BE2C (cell line): ENCODE data around the gene ERCC2. TPM values are rescaled to one million over a fixed set of nuclear protein-coding genes. Genes with fewer than 3 reads are reported as not detected.

Source experiments
- DNase-seq: peaks from one replicate; pipeline ENCODE4 v3.0.0-alpha.2; 2020
- H3K27me3 ChIP-seq: fragments of 250-450 bp; sonication (Bioruptor Pico); 2 replicates; pipeline ENCODE4 v1.5.1; 2020; ENCODE audit warnings: mild to moderate bottlenecking
- H3K36me3 ChIP-seq: fragments of 250-450 bp; sonication (Bioruptor Pico); 2 replicates; pipeline ENCODE4 v1.5.1; 2020; ENCODE audit warnings: mild to moderate bottlenecking
- H3K4me1 ChIP-seq: fragments of 250-450 bp; sonication (Bioruptor Pico); 2 replicates; pipeline ENCODE4 v1.5.1; 2020
- H3K4me3 ChIP-seq: 2 replicates; pipeline ENCODE4 v1.5.1; 2011; ENCODE audit warnings: low read depth, low read length
- H3K9me3 ChIP-seq: fragments of 250-450 bp; sonication (Bioruptor Pico); 2 replicates; pipeline ENCODE4 v1.5.1; 2020
- CTCF ChIP-seq: IDR thresholded peaks from 2 replicates; pipeline ENCODE4 v1.5.1; 2012; ENCODE audit warnings: mild to moderate bottlenecking, low read depth, low read length
- polyA plus RNA-seq: library from polyadenylated mRNA; unstranded; fragments of >200 nt; gene quantifications from one replicate; pipeline ENCODE4 v1.2.1, GENCODE V29; 2012; ENCODE audit warnings: low read depth, missing spikeins; ENCODE audit not compliant: insufficient read length, insufficient read depth

ERCC2 gene
- 23.3 TPM for polyA plus RNA-seq

GRCh38 chr19:45370410-45371204 lies at the start of gene ERCC2:
ERCC2 (minus strand) TSS chr19:45370573; CDS start chr19:45370540, 33 bp downstream.
- peak within 1 kb of the TSS; percentile 76 for H3K4me3 ChIP-seq
- TF ChIP-seq CTCF, result no peak
- peak; percentile 98 for DNase-seq
- no peaks in the 10 kb centered on the region for H3K27me3 ChIP-seq
- no peaks in the 10 kb centered on the region for H3K9me3 ChIP-seq
- no peaks in the 10 kb centered on the region; the same call in 1 of the 2 replicates for H3K4me1 ChIP-seq
- no peaks in the 10 kb centered on the region; the same call in 1 of the 2 replicates for H3K36me3 ChIP-seq

- peaks cover 39% of the 10 kb centered on the region for H3K36me3 ChIP-seq
- no peak overlapping the region for H3K4me3 ChIP-seq
- no peaks in the 10 kb centered on the region for H3K4me1 ChIP-seq
- no peak for DNase-seq
- no peak for TF ChIP-seq CTCF
- no peaks in the 10 kb centered on the region for H3K27me3 ChIP-seq
- H3K9me3 ChIP-seq, result no peaks in the 10 kb centered on the region
Observed at GRCh38 chr19:45419895-45420294, 49.5 kb upstream of the ERCC2 start.

- no peak for DNase-seq
- no peaks in the 10 kb centered on the region for H3K27me3 ChIP-seq
- no peaks in the 10 kb centered on the region for H3K9me3 ChIP-seq
- no peak overlapping the region for H3K4me3 ChIP-seq
- peaks cover 44% of the 10 kb centered on the region for H3K36me3 ChIP-seq
- no peak for TF ChIP-seq CTCF
- no peaks in the 10 kb centered on the region for H3K4me1 ChIP-seq
Observed at GRCh38 chr19:45419396-45419795, 49.0 kb upstream of the ERCC2 start.

- DNase-seq, result no peak
- no peaks in the 10 kb centered on the region for H3K27me3 ChIP-seq
- H3K9me3 ChIP-seq, result no peaks in the 10 kb centered on the region
- TF ChIP-seq CTCF, result no peak
- peaks cover 50% of the 10 kb centered on the region for H3K36me3 ChIP-seq
- H3K4me1 ChIP-seq, result no peaks in the 10 kb centered on the region
- no peak overlapping the region for H3K4me3 ChIP-seq
Observed at GRCh38 chr19:45418802-45419201, 48.4 kb upstream of the ERCC2 start.

- Histone ChIP-seq H3K9me3 (no peaks in the 10 kb centered on the region), H3K27me3 (no peaks in the 10 kb centered on the region), H3K4me3 (no peak overlapping the region), H3K4me1 (no peaks in the 10 kb centered on the region), H3K36me3 (peaks cover 63% of the 10 kb centered on the region)
- no peak for TF ChIP-seq CTCF
- DNase-seq, result no peak
Observed at GRCh38 chr19:45417151-45417550, 46.8 kb upstream of the ERCC2 start.

- Histone ChIP-seq H3K4me1 (no peaks in the 10 kb centered on the region), H3K9me3 (no peaks in the 10 kb centered on the region), H3K4me3 (no peak overlapping the region), H3K36me3 (peaks cover 67% of the 10 kb centered on the region), H3K27me3 (no peaks in the 10 kb centered on the region)
- DNase-seq, result no peak
- no peak for TF ChIP-seq CTCF
Observed at GRCh38 chr19:45414468-45414867, 44.1 kb upstream of the ERCC2 start.
